GM15510 (cell line): ENCODE data around the gene SLC25A11.

Experiments
- POLR2A ChIP-seq: IDR thresholded peaks from 3 replicates; pipeline ENCODE4 v1.6.1; 2011; ENCODE audit warnings: borderline replicate concordance; ENCODE audit not compliant: insufficient read length; ENCODE audit errors: extremely low read depth

SLC25A11 gene

GRCh38 chr17:4951486-4951885 lies 11.6 kb upstream of the SLC25A11 start:
- no peak for TF ChIP-seq POLR2A

DNA sequence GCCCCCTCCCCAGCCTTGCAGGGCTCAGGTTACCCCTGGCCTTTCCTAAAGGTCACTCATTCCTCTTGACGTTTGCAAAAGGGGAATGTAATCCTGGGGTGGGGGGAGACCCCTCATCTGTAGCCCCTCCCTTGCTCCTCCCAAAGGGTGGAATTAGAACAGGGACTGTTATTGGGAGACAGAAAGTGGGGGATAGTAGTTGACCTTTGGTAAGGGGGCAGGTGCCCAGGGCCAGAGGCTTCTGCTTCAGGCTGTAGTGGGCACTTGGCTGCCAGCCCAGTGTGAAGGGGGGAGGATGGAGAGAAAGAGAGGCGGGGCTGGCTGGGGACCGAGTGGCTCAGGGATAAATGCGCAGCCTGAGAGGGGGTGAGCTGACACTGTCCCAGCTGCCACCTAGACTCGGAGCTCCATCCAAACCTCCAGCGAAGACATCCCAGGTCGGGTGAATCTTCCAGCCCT lies 10.9 kb upstream of the SLC25A11 start, which contains the start of gene ENO3:
Gene ENO3, plus strand, starts transcription at position 374 of the 459 bp plus-strand sequence. CDS start 711 bp downstream, outside the sequence.
- no peak for TF ChIP-seq POLR2A

GRCh38 chr17:4950075-4950745 lies 10.4 kb upstream of the SLC25A11 start:
- peak; percentile 44 for TF ChIP-seq POLR2A

DNA sequence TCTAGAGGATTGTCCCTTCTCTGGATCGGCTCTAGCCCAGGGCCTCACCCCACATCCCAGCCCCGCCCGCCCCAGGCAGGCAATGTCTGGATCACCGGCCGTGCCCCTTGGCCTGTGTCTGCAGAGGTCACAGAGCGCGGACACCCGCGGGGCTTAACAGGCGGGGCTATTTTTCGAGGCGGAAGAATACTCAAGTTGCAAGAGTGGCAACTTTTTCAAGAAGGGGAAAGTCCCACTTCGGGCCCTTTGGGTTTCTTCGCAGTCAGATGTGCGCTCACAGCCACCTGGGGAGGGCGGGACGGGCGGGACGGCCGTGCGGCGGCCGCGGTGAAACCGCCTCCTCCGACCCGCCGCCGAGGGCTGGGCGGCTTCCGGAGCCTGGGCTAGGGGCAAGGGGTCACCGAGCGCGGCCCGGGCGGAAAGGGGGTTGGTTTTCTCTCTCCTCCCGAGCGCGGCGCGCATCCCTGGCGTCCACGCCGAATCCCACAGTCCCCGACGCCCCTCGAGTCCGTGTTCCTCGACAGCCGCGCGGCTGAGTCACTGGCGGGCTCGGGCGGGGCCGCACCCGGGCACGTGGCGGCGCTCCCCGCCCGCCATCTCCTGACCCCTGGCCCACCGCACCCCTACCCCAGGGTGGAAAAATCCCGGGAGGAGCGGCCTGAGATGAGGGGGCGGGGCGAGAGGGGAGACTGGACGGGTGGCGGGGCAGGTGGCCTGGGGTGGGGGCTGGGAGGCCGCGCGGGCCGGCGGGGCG lies 9.7 kb upstream of the SLC25A11 start:
- no peak for TF ChIP-seq POLR2A

DNA sequence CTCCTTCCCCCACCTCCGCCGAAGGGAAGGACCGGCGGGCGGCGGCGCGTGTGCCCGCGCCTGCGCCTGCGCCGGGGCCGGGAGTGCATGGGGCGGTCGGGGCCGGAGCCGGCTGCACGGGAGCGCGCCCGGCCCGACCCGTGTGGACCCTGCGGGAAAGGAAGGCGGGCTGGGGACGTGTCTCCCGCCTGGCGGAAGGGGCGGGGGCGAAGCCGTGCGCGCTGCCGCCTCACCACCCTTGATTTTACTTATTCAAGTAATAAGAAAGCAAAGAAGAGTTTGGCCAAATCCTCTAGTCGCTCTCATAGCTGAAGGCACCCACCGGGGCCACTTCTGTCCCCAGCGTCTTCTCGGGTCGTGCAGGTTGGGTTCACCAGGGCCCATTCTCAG lies 9.1 kb upstream of the SLC25A11 start:
- peak; percentile 80 for TF ChIP-seq POLR2A

GRCh38 chr17:4948166-4948930 lies 8.5 kb upstream of the SLC25A11 start, which contains the start of gene PFN1:
Gene PFN1, minus strand, starts transcription at chr17:4948530. Its CDS starts 136 bp downstream, at chr17:4948394.
- peak; percentile 97 for TF ChIP-seq POLR2A

GRCh38 chr17:4947411-4948165 lies 7.7 kb upstream of the SLC25A11 start:
- TF ChIP-seq POLR2A = no peak

DNA sequence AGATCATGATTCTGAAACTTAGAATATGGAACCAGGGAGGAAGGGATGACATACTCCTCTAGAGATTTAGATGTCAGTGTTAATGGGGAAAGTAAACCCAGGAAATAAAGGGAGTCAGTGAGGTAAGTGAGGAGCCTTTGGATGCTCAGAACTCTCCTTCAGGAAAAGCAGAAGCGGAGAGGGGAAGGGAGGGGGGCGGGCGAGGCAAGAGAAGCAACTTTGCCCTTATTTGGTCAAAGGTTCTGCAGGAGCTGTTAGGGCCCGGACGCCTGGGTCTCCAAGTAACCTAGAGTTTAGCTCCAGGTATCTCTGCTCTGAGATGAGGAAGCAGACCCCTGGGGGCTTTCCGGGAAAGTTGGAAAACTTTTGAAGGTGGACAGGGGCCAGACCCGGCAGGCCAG lies 7.2 kb upstream of the SLC25A11 start:
- TF ChIP-seq POLR2A = no peak

- no peak for TF ChIP-seq POLR2A
Measured at GRCh38 chr17:4946312-4946976, 6.6 kb upstream of the SLC25A11 start.

GRCh38 chr17:4945944-4946280 lies 6.1 kb upstream of the SLC25A11 start:
- no peak for TF ChIP-seq POLR2A

GRCh38 chr17:4945176-4945943 lies 5.5 kb upstream of the SLC25A11 start:
- peak; percentile 59 for TF ChIP-seq POLR2A

- peak; percentile 32 for TF ChIP-seq POLR2A
Measured at GRCh38 chr17:4944554-4945175, 4.8 kb upstream of the SLC25A11 start.

DNA sequence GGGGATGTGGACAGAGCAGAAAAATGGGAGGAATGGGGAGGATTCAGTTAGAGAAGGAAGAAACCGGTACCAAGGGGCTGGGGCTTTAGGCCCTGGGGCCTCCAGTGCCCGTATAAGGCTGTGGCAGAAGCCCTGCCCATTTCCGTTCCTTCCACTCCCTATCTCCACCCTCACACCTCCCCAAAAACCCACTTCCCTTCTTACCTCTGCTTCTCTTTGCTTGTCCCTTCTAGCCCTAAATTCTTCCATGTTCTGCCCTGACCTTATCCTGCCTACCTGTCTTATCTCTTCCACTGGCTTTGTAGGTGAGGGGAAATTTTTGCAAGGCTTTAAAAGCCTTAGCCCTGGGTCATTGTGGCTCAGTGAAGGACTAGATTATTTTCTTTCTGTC lies 4.3 kb upstream of the SLC25A11 start:
- TF ChIP-seq POLR2A = no peak
